ENCODE data around the gene VSTM2L.
"Not testable (repeated sequence)": the region's sequence is repeated elsewhere in the genome, so short reads cannot be mapped to it uniquely, and the experiment has no call there.

The VSTM2L gene

GRCh38 chr20:37902504-37903313 is at the start of gene VSTM2L:
VSTM2L (plus strand) TSS chr20:37903127; CDS start chr20:37903351, 224 bp downstream.
- H3K4me3 ChIP-seq (ENCODE audit: low read depth, low read length, poor library complexity, severe bottlenecking): peak within 1 kb of the TSS; percentile 34
- H3K9me3 ChIP-seq (ENCODE audit: low read length): no peaks in the 10 kb centered on the region
- no peak within 1 kb of the TSS for H2AFZ ChIP-seq (ENCODE audit: low read length)
- H3K36me3 ChIP-seq (ENCODE audit: insufficient read depth, low read length): no peaks in the 10 kb centered on the region
- H3F3A ChIP-seq (ENCODE audit: insufficient read depth, low read length): no peaks in the 10 kb centered on the region
- peak within 1 kb of the TSS; percentile 33; the same call in 1 of the 2 replicates for H3K4me2 ChIP-seq (ENCODE audit: low read length)
- H3K79me2 ChIP-seq (ENCODE audit: insufficient read depth, low read length): no peaks in the 10 kb centered on the region
- H3K27ac ChIP-seq (ENCODE audit: low read depth, low read length, poor library complexity, severe bottlenecking): no peak within 1 kb of the TSS
- no peaks in the 10 kb centered on the region for H3K9me2 ChIP-seq (ENCODE audit: low read depth, low read length)
- H3K9ac ChIP-seq (ENCODE audit: low read length): no peak within 1 kb of the TSS
- no peaks in the 10 kb centered on the region for H3K4me1 ChIP-seq (ENCODE audit: insufficient read depth, low read length, severe bottlenecking)
- H4K20me1 ChIP-seq (ENCODE audit: insufficient read depth, low read length): no peaks in the 10 kb centered on the region
- TF ChIP-seq, protein P1, sequence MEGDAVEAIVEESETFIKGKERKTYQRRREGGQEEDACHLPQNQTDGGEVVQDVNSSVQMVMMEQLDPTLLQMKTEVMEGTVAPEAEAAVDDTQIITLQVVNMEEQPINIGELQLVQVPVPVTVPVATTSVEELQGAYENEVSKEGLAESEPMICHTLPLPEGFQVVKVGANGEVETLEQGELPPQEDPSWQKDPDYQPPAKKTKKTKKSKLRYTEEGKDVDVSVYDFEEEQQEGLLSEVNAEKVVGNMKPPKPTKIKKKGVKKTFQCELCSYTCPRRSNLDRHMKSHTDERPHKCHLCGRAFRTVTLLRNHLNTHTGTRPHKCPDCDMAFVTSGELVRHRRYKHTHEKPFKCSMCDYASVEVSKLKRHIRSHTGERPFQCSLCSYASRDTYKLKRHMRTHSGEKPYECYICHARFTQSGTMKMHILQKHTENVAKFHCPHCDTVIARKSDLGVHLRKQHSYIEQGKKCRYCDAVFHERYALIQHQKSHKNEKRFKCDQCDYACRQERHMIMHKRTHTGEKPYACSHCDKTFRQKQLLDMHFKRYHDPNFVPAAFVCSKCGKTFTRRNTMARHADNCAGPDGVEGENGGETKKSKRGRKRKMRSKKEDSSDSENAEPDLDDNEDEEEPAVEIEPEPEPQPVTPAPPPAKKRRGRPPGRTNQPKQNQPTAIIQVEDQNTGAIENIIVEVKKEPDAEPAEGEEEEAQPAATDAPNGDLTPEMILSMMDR (IDR thresholded peaks at IDR 0.05; ENCODE audit: low read length): no peak
- TF ChIP-seq EZH2 (IDR thresholded peaks at IDR 0.05; ENCODE audit: borderline replicate concordance, low read length): no peak
- H3K27me3 ChIP-seq (ENCODE audit: insufficient read depth, low read length): no peaks in the 10 kb centered on the region

- H4K20me1 ChIP-seq (ENCODE audit: insufficient read depth, low read length): no peaks in the 10 kb centered on the region
- no peak overlapping the region for H3K4me3 ChIP-seq (ENCODE audit: low read depth, low read length, poor library complexity, severe bottlenecking)
- no peaks in the 10 kb centered on the region for H3K79me2 ChIP-seq (ENCODE audit: insufficient read depth, low read length)
- TF ChIP-seq EZH2 (IDR thresholded peaks at IDR 0.05; ENCODE audit: borderline replicate concordance, low read length): no peak
- TF ChIP-seq, protein P1 (IDR thresholded peaks at IDR 0.05; ENCODE audit: low read length): no peak
- H3K4me2 ChIP-seq (ENCODE audit: low read length): no peak overlapping the region
- no peaks in the 10 kb centered on the region for H3K9me2 ChIP-seq (ENCODE audit: low read depth, low read length)
- H3K36me3 ChIP-seq (ENCODE audit: insufficient read depth, low read length): peaks cover 21% of the 10 kb centered on the region; the same call in 1 of the 2 replicates
- no peak overlapping the region for H2AFZ ChIP-seq (ENCODE audit: low read length)
- no peaks in the 10 kb centered on the region for H3K27me3 ChIP-seq (ENCODE audit: insufficient read depth, low read length)
- H3K4me1 ChIP-seq (ENCODE audit: insufficient read depth, low read length, severe bottlenecking): peaks cover 13% of the 10 kb centered on the region
- H3F3A ChIP-seq (ENCODE audit: insufficient read depth, low read length): no peaks in the 10 kb centered on the region
- no peak overlapping the region for H3K27ac ChIP-seq (ENCODE audit: low read depth, low read length, poor library complexity, severe bottlenecking)
- H3K9ac ChIP-seq (ENCODE audit: low read length): no peak overlapping the region
- no peaks in the 10 kb centered on the region for H3K9me3 ChIP-seq (ENCODE audit: low read length)
These were observed 49.0 kb upstream of the VSTM2L start for GRCh38 chr20:37853823-37854375.

- H3K79me2 ChIP-seq (ENCODE audit: insufficient read depth, low read length); H3K9me3 ChIP-seq (ENCODE audit: low read length); H3K27me3 ChIP-seq (ENCODE audit: insufficient read depth, low read length); H3K4me3 ChIP-seq (ENCODE audit: low read depth, low read length, poor library complexity, severe bottlenecking); H3F3A ChIP-seq (ENCODE audit: insufficient read depth, low read length); H3K4me2 ChIP-seq (ENCODE audit: low read length); H3K9me2 ChIP-seq (ENCODE audit: low read depth, low read length); H3K27ac ChIP-seq (ENCODE audit: low read depth, low read length, poor library complexity, severe bottlenecking); H3K9ac ChIP-seq (ENCODE audit: low read length); H2AFZ ChIP-seq (ENCODE audit: low read length); H4K20me1 ChIP-seq (ENCODE audit: insufficient read depth, low read length): not testable (repeated sequence)
- Histone ChIP-seq H3K4me1 (ENCODE audit: insufficient read depth, low read length, severe bottlenecking) (peaks cover 13% of the 10 kb centered on the region), H3K36me3 (ENCODE audit: insufficient read depth, low read length) (peaks cover 33% of the 10 kb centered on the region)
These were observed 46.9 kb upstream of the VSTM2L start for GRCh38 chr20:37856034-37856433.

All from OCI-LY1 (cell line).